ENCODE data around the gene TUBB3. TPM values are rescaled to one million over a fixed set of nuclear protein-coding genes. Genes with fewer than 3 reads are reported as not detected.
A peak's percentile ranks its signal among the peaks of the same experiment; 100 is the strongest.

Gene TUBB3
- total and polyA plus RNA-seq, 7 donors, result 0.46 to 35.0 (median 23.5) TPM

GRCh38 chr16:89921702-89922476 lies 1.3 kb upstream of the TUBB3 start:
- no peaks in the 10 kb centered on the region for H3K36me3 ChIP-seq
- H3K27me3 ChIP-seq, result peaks cover 9 to 46% (median 30%) of the 10 kb centered on the region in 3 donors
- H3K4me3 ChIP-seq, result peak overlapping the region in 3 of 4 donors; percentile 51 to 63 (median 63)
- H3K4me1 ChIP-seq, result peaks cover 0 to 82% (median 70%) of the 10 kb centered on the region in 4 donors
- no peaks in the 10 kb centered on the region for H3K9me3 ChIP-seq
- intact Hi-C loops (cut with DNase I), result no loop called here
- H3K27ac ChIP-seq, result peak overlapping the region; percentile 62 to 98 (median 84)
- TF ChIP-seq POLR2AphosphoS5 (IDR thresholded peaks at IDR 0.05), result peak in 3 of 4 donors; percentile 29 to 87 (median 56)
- peak in 1 of 4 donors; percentile 29 for TF ChIP-seq EP300 (IDR thresholded peaks at IDR 0.05)
- no peak for TF ChIP-seq CTCF (IDR thresholded peaks at IDR 0.05)
- TF ChIP-seq POLR2A (IDR thresholded peaks at IDR 0.05), result no peak
- WGBS, 2 donors, result 8% methylated on average over 22 of the region's 22 CpGs
- peak; percentile 93 for DNase-seq

- H3K27ac ChIP-seq, result peak overlapping the region; percentile 62 to 98 (median 84)
- intact Hi-C loops (cut with DNase I), result no loop called here
- TF ChIP-seq CTCF (IDR thresholded peaks at IDR 0.05), result no peak
- peak in 2 of 4 donors; percentile 35 to 89 for TF ChIP-seq POLR2AphosphoS5 (IDR thresholded peaks at IDR 0.05)
- no peak for TF ChIP-seq EP300 (IDR thresholded peaks at IDR 0.05)
- TF ChIP-seq POLR2A (IDR thresholded peaks at IDR 0.05), result no peak
- WGBS, 2 donors, result 1% methylated on average over 31 of the region's 31 CpGs
- H3K36me3 ChIP-seq, result no peaks in the 10 kb centered on the region
- H3K4me1 ChIP-seq, result peaks cover 0 to 77% (median 66%) of the 10 kb centered on the region in 4 donors
- no peaks in the 10 kb centered on the region for H3K9me3 ChIP-seq
- peak overlapping the region; percentile 45 to 63 (median 57) for H3K4me3 ChIP-seq
- peaks cover 9 to 46% (median 30%) of the 10 kb centered on the region in 3 donors for H3K27me3 ChIP-seq
- DNase-seq, result peak; percentile 92
Measured at GRCh38 chr16:89922477-89922883, 662 bp upstream of the TUBB3 start.

DNA sequence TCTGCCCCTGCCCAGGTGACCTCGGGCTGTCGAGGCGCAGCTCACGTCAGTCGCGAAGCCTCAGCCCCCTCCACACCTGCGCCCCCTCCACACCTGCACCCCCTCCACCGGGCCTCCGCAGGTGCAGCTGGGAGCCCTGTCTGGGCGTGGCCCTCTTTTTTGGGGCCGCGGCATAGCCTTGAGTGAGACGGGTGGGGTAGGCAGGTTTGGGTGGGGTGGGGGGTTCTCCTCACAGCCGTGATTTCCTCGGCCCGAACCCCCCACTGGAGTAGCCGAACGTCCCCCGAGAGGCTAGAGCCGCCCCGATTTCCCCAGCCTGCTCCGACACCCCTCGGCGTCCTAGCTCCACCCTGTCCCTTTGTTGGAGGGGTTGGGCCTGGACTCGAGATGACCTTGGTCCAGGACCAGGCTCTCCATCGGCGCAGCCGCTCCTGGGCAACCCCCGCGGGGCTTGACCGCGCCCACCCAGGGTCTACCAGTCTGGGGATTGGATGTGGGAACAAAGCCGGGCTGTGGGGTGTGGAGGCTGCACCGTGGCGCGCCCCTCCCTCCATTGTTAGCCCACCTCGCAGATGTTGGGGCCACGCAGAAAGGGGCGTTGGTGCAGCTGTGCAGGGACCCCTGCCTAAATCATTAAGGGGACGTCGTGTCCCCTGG lies 626 bp downstream of the TUBB3 start:
- peaks cover 0 to 64% (median 54%) of the 10 kb centered on the region in 4 donors for H3K4me1 ChIP-seq
- no peak for TF ChIP-seq CTCF (IDR thresholded peaks at IDR 0.05)
- TF ChIP-seq EP300 (IDR thresholded peaks at IDR 0.05), result no peak
- no peak for TF ChIP-seq POLR2A (IDR thresholded peaks at IDR 0.05)
- no peak for TF ChIP-seq POLR2AphosphoS5 (IDR thresholded peaks at IDR 0.05)
- no peak for DNase-seq
- 3 to 5% methylated on average over 41 of the region's 41 CpGs for WGBS, 2 donors
- peak overlapping the region in 2 of 4 donors; percentile 62 to 98 for H3K27ac ChIP-seq
- no peaks in the 10 kb centered on the region for H3K9me3 ChIP-seq
- peak overlapping the region in 3 of 4 donors; percentile 51 to 63 (median 63) for H3K4me3 ChIP-seq
- H3K36me3 ChIP-seq, result no peaks in the 10 kb centered on the region
- peaks cover 9 to 46% (median 30%) of the 10 kb centered on the region in 3 donors for H3K27me3 ChIP-seq
- intact Hi-C loops (cut with DNase I), result no loop called here

DNA sequence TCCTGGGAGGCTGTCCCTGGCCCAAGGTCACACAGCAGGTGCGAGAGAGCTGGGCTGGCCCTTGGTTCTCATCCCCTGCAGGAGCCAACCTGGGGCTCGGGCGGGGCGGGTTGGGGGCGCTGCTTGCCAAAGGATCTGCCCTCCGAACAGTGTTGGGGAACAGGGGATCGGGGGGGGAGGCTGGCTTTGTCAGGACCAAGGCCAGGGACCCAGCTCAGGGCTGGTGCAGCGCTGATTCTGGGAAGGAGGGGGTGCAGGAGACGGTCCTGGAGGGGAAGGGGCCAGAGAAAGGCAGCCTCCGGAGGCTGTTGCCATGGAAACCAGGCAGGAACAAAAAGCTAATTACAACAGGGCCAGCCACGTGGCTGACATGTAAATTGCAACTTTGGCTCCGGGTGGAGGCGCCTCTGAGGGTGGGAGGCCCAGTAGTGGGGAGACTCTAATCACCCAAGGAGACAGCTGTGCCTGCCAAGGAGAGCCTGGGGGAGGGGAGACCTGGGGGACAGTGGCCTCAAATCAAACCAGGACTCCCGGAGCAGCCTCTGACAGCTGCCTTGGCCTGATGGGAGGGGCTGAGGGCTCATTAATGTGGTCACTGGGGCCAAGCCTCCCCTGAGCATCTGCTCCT lies 1.3 kb downstream of the TUBB3 start:
- intact Hi-C loops (cut with DNase I), result no loop called here
- Histone ChIP-seq H3K4me3 (no peak overlapping the region), H3K27ac (no peak overlapping the region), H3K36me3 (no peaks in the 10 kb centered on the region), H3K27me3 (peaks cover 9 to 46% (median 30%) of the 10 kb centered on the region in 3 donors), H3K4me1 (peaks cover 0 to 58% (median 49%) of the 10 kb centered on the region in 4 donors), H3K9me3 (no peaks in the 10 kb centered on the region)
- 3 to 5% methylated on average over 14 of the region's 14 CpGs for WGBS, 2 donors
- TF ChIP-seq CTCF (IDR thresholded peaks at IDR 0.05), result no peak
- no peak for TF ChIP-seq POLR2A (IDR thresholded peaks at IDR 0.05)
- TF ChIP-seq EP300 (IDR thresholded peaks at IDR 0.05), result no peak
- no peak for TF ChIP-seq POLR2AphosphoS5 (IDR thresholded peaks at IDR 0.05)
- no peak for DNase-seq
